ENCODE data around the gene BMPR1B.

BMPR1B gene

DNA sequence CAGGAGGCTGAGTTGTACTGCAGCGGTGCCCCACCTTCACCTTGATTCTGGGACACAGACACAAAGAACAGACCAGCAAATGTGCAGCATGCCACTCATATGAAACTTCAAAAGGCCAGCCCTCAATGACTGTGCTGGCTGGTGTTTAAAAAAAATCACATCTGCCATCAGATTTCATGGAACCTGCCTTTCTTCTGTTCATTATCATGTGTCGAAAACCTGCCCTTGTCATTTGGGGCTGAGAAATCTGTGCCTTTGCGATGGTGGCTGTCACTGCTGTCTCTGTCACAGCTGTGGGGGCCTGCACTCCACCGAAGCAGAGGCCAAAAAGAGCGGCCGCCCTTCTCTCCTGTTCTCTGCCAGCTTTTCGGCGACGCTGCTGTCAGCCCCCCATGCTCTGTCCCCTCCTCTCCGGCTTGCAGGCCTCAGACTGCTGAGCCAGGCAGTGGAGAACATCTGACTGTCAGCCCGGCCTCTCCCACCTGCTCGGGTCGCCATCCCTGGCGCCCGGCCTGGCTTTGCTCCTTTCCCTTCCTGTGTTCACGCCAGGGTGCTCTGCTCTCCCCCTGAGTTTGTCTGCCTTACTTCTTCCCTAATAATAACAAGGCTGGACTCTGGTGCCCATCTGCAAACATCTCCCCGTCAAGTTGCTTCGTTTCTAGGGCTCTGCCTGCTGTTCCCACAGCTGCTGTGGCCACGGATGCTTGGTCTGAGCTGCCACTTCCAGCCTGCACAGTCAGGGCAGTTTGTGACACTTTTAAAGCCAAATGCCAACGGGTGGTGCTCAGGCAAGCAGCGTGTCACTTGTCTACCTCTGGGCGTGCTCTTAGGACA, 435.9 kb downstream of the BMPR1B start:
- DNase-seq: no peak

DNA sequence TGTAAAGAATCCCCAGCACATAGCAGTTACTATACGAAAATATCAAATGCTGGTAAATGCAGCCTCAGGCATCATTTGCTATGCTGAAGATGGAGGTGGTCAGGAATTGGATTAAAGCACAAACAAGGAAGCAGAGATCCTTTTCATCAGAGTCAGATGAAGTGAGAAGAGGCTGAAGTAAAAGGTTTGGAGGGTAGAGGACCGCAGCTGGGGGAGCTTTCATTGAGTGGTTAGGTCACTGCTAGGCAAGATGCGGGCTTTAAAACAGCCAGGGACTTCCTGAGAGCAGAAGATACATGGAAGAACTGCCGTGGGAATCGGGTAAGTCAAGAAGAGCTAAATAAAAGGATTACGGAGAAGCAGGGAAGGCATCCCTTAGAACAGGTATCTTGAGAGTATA, 439.6 kb downstream of the BMPR1B start:
- DNase-seq: no peak

DNA sequence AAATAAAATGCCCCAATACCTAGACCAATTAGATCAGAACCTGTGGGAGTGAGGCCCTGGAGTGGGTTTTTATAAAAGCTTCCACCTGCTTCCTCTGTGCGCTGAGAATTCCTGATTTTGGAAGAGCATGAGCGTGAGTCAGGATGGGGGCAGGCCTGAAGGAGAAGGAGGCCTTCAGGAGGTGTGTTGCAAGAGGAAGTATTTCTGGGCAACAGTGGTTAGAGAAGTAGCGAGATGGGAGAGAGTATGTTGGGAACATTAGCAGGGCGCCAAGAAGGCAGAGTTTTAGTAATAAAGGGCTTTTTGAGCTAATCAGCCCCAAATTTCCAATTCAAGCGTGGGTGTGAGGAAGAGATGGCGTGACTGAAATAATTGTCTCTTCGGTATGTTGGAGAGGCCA, 441.2 kb downstream of the BMPR1B start:
- no peak for DNase-seq

DNA sequence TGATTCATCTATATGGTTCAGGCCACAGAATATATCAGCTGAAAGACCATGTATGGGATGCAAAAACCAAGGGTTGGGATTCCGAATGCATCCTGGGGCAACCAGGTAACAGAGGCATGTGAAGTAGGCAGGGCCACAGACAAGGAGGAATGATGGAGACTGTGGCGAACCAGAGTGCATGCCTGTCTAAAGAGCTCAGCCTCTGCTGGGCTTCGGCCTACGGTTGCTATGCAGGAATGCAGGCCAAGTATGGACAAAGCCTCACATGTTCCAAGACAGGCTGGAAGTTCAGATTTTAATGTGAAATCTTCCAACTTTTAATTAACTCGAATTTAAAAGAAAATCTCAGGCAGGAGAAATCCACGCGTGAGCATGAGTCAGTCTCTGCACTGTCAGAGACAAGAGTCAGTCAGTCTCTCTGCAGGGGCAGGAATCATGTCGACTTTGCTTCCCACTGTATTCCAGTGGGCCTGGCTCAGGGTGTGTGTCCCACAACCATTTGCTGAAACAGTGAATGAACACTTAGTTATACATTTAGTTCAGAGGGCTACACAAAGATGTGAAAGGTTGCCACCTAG, 446.6 kb downstream of the BMPR1B start:
- DNase-seq: no peak

DNA sequence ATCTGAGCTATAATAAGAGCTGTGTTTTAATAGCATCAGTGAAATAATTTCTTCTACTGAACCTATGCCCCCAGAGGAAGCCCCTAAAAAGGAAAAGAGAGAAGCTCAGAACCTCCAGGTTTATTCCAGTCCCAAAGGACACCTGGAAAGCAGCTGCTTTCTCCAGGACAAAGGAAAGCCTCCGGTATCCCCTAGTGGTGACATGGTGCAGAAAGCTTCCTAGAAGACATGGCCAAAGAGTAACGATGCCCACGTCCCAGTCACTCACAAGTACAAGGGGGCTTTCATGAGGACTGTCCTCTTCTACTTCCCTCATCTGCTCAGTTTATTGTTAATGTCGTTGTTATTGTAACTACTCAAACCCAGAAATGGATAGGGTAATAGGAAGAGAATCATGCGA, 447.1 kb downstream of the BMPR1B start:
- DNase-seq: no peak

Data from NCI-H2029 treated with DMSO at 0.1 percent for 48 hours (cell line).